Measurements from ENCODE around the gene TRIO. TPM values are rescaled to one million over a fixed set of nuclear protein-coding genes. Genes with fewer than 3 reads are reported as not detected.

Gene TRIO
- total RNA-seq, 1 experiment from 2014 or later, result 211 TPM

GRCh38 chr5:14528926-14529325 is 385.8 kb downstream of the TRIO start:
- Histone ChIP-seq H3K36me3 (ENCODE audit: low read depth, low read length) (no peaks in the 10 kb centered on the region), H3K79me2 (ENCODE audit: low read length) (no peaks in the 10 kb centered on the region), H3K27me3 (ENCODE audit: low read length) (no peaks in the 10 kb centered on the region), H3K9me2 (replicated peaks; ENCODE audit: low read length) (no peaks in the 10 kb centered on the region), H3K4me2 (ENCODE audit: low read length) (no peak overlapping the region), H3F3A (ENCODE audit: low read length, unreplicated experiment) (no peaks in the 10 kb centered on the region), H3K27ac (ENCODE audit: low read length) (no peak overlapping the region), H3K9ac (ENCODE audit: low read length) (no peak overlapping the region), H2AFZ (ENCODE audit: low read length) (no peak overlapping the region), H3K4me3 (ENCODE audit: low read length) (no peak overlapping the region), H3K9me3 (ENCODE audit: low read length) (no peaks in the 10 kb centered on the region), H3K4me1 (ENCODE audit: insufficient read depth, low read length) (no peaks in the 10 kb centered on the region), H4K20me1 (ENCODE audit: low read length) (no peaks in the 10 kb centered on the region)
- BruUV-seq (replicated peaks), result no TSS peak
- no peak for TF ChIP-seq CTCF (conservative IDR thresholded peaks at IDR 0.05; ENCODE audit: low read depth, low read length)
- TF ChIP-seq EZH2 (IDR thresholded peaks at IDR 0.05; ENCODE audit: low read length, unreplicated experiment), result no peak
- intact Hi-C loops (cut with micrococcal nuclease), result no loop called here
- CTCF ChIA-PET, result no interaction called here
- DNase-seq (no peak), ATAC-seq (no peak)
- POLR2A ChIA-PET (ENCODE audit: unreplicated experiment), result no interaction called here

DNA sequence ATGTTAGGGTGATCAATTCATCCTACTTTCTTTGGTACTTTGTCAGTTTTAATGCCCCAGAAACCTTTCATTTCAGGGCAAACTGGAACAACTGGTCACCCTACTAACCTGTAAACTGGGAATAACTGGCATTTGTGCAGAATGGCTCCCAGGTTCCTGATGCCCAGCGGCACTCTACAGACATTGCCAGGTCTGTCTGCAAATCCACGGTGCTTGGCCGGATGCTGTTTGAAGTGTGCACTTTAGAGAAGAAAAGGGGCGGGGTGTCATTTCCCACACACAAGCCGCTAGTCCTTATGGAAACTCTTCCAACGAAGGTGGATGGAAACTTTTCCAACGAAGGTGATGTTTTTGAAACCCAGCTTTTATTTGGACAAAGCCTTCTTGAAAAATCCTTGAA is 388.5 kb downstream of the TRIO start:
- DNase-seq, result peak; percentile 22
- Histone ChIP-seq H3K79me2 (ENCODE audit: low read length) (no peaks in the 10 kb centered on the region), H3K9ac (ENCODE audit: low read length) (no peak overlapping the region), H4K20me1 (ENCODE audit: low read length) (no peaks in the 10 kb centered on the region), H3K27ac (ENCODE audit: low read length) (no peak overlapping the region), H3F3A (ENCODE audit: low read length, unreplicated experiment) (no peaks in the 10 kb centered on the region), H3K4me3 (ENCODE audit: low read length) (no peak overlapping the region), H3K27me3 (ENCODE audit: low read length) (no peaks in the 10 kb centered on the region), H3K9me2 (replicated peaks; ENCODE audit: low read length) (no peaks in the 10 kb centered on the region), H2AFZ (ENCODE audit: low read length) (no peak overlapping the region), H3K4me2 (ENCODE audit: low read length) (no peak overlapping the region), H3K4me1 (ENCODE audit: insufficient read depth, low read length) (no peaks in the 10 kb centered on the region), H3K9me3 (ENCODE audit: low read length) (no peaks in the 10 kb centered on the region), H3K36me3 (ENCODE audit: low read depth, low read length) (no peaks in the 10 kb centered on the region)
- peak; percentile 29 for ATAC-seq
- ChIA-PET CTCF (no interaction called here), POLR2A (ENCODE audit: unreplicated experiment) (interaction anchor here (0.6 kb wide), 1 partner anchor 978 kb away, joined by 5 read pairs; no protein-coding TSS in a partner anchor)
- BruUV-seq (replicated peaks), result no TSS peak
- intact Hi-C loops (cut with micrococcal nuclease), result no loop called here
- no peak for TF ChIP-seq EZH2phosphoT487 (IDR thresholded peaks at IDR 0.05; ENCODE audit: borderline replicate concordance, low read length)
- no peak for TF ChIP-seq EZH2 (IDR thresholded peaks at IDR 0.05; ENCODE audit: low read length, unreplicated experiment)
- TF ChIP-seq CTCF (conservative IDR thresholded peaks at IDR 0.05; ENCODE audit: low read depth, low read length), result no peak

- no peak overlapping the region for H3K9ac ChIP-seq (ENCODE audit: low read length)
- no peaks in the 10 kb centered on the region for H3K79me2 ChIP-seq (ENCODE audit: low read length)
- no peaks in the 10 kb centered on the region for H3K9me3 ChIP-seq (ENCODE audit: low read length)
- no peak overlapping the region for H3K4me2 ChIP-seq (ENCODE audit: low read length)
- H3K9me2 ChIP-seq (replicated peaks; ENCODE audit: low read length), result no peaks in the 10 kb centered on the region
- H3K27me3 ChIP-seq (ENCODE audit: low read length), result no peaks in the 10 kb centered on the region
- H4K20me1 ChIP-seq (ENCODE audit: low read length), result no peaks in the 10 kb centered on the region
- H3K4me1 ChIP-seq (ENCODE audit: insufficient read depth, low read length), result no peaks in the 10 kb centered on the region
- ChIA-PET POLR2A (ENCODE audit: unreplicated experiment) (interaction anchor here (0.6 kb wide), 1 partner anchor 978 kb away, joined by 5 read pairs; no protein-coding TSS in a partner anchor), CTCF (no interaction called here)
- TF ChIP-seq EZH2phosphoT487 (IDR thresholded peaks at IDR 0.05; ENCODE audit: borderline replicate concordance, low read length) (no peak), CTCF (conservative IDR thresholded peaks at IDR 0.05; ENCODE audit: low read depth, low read length) (no peak), EZH2 (IDR thresholded peaks at IDR 0.05; ENCODE audit: low read length, unreplicated experiment) (no peak)
- no peak overlapping the region for H3K27ac ChIP-seq (ENCODE audit: low read length)
- intact Hi-C loops (cut with micrococcal nuclease), result no loop called here
- H3F3A ChIP-seq (ENCODE audit: low read length, unreplicated experiment), result no peaks in the 10 kb centered on the region
- BruUV-seq (replicated peaks), result no TSS peak
- H3K4me3 ChIP-seq (ENCODE audit: low read length), result no peak overlapping the region
- DNase-seq, result no peak
- ATAC-seq, result no peak
- no peaks in the 10 kb centered on the region for H3K36me3 ChIP-seq (ENCODE audit: low read depth, low read length)
- no peak overlapping the region for H2AFZ ChIP-seq (ENCODE audit: low read length)
Observed at GRCh38 chr5:14532180-14532579, 389.0 kb downstream of the TRIO start.
